IMR-90 (cell line): ENCODE data around the gene FLT1. TPM values are rescaled to one million over a fixed set of nuclear protein-coding genes. Genes with fewer than 3 reads are reported as not detected.

Experiments
- ATAC-seq: fragments of 200-7000 bp; cut with Tn5 transposase; 2 replicates; pipeline ENCODE4 v1.9.1; 2020; ENCODE audit warnings: low read depth, mild to moderate bottlenecking, moderate library complexity
- BruUV-seq: library from RNA; stranded (reverse); fragments of 400-500 nt; replicated peaks from 2 replicates; lab custom pipeline; 2021; lab: Mats Ljungman, UMichigan
- CTCF ChIA-PET: fragments of 300-600 bp; formaldehyde crosslinking; extraction: SDS; loops from one replicate; lab custom pipeline; 2021; ENCODE audit warnings: antibody characterized with exemption; lab: Yijun Ruan, JAX
- POLR2A ChIA-PET: fragments of 300-600 bp; sonication (Branson Sonifier 250); formaldehyde crosslinking; loops from one replicate; lab custom pipeline; 2022; ENCODE audit warnings: antibody characterized with exemption; ENCODE audit not compliant: unreplicated experiment; lab: Charles Lee
- DNase-seq: peaks from one replicate; pipeline ENCODE4 v3.0.0; 2013
- H2AFZ ChIP-seq: replicated peaks from 2 replicates; pipeline ENCODE3; 2013; ENCODE audit warnings: low read length, mild to moderate bottlenecking; ENCODE audit not compliant: poor library complexity
- H2AK5ac ChIP-seq: 2 replicates; pipeline ENCODE4 v1.6.1; 2013; ENCODE audit warnings: low read depth, low read length, inconsistent platforms
- H2AK9ac ChIP-seq: replicated peaks from 2 replicates; pipeline ENCODE3; 2013; ENCODE audit warnings: mild to moderate bottlenecking, low read depth, low read length, moderate library complexity; ENCODE audit not compliant: poor library complexity
- H2BK120ac ChIP-seq: 2 replicates; pipeline ENCODE4 v1.6.1; 2013; ENCODE audit warnings: low read depth, low read length, inconsistent platforms
- H2BK15ac ChIP-seq: 3 replicates; pipeline ENCODE4 v1.6.1; 2013; ENCODE audit warnings: low read depth, low read length, inconsistent platforms
- H2BK20ac ChIP-seq: 2 replicates; pipeline ENCODE4 v1.6.1; 2013; ENCODE audit warnings: low read depth, mild to moderate bottlenecking, inconsistent platforms, low read length, moderate library complexity
- H2BK5ac ChIP-seq: 2 replicates; pipeline ENCODE4 v1.6.1; 2013; ENCODE audit warnings: mild to moderate bottlenecking, low read depth, low read length, inconsistent platforms; ENCODE audit not compliant: poor library complexity, severe bottlenecking
- H3K14ac ChIP-seq: replicated peaks from 2 replicates; pipeline ENCODE4 v1.6.1; 2013; ENCODE audit warnings: low read depth, low read length, inconsistent platforms
- H3K18ac ChIP-seq: 2 replicates; pipeline ENCODE4 v1.6.1; 2013; ENCODE audit warnings: low read depth, low read length, control low read depth
- H3K23ac ChIP-seq: 2 replicates; pipeline ENCODE4 v1.6.1; 2013; ENCODE audit warnings: low read depth, low read length, inconsistent platforms
- H3K27ac ChIP-seq: 2 replicates; pipeline ENCODE4 v1.5.1; 2013; ENCODE audit warnings: mild to moderate bottlenecking, control low read depth, low read length; ENCODE audit not compliant: insufficient read depth
- H3K27me3 ChIP-seq: 2 replicates; pipeline ENCODE4 v1.6.1; 2013; ENCODE audit warnings: low read length; ENCODE audit not compliant: control insufficient read depth, insufficient read depth
- H3K36me3 ChIP-seq: 2 replicates; pipeline ENCODE4 v1.6.1; 2013; ENCODE audit warnings: low read length, mixed read lengths; ENCODE audit not compliant: control insufficient read depth, insufficient read depth
- H3K4ac ChIP-seq: 2 replicates; pipeline ENCODE4 v1.6.1; 2013; ENCODE audit warnings: low read depth, low read length, inconsistent platforms
- H3K4me1 ChIP-seq: 2 replicates; pipeline ENCODE4 v1.6.1; 2013; ENCODE audit warnings: low read length, mixed read lengths; ENCODE audit not compliant: control insufficient read depth, insufficient read depth
- H3K4me2 ChIP-seq: 2 replicates; pipeline ENCODE4 v1.6.1; 2013; ENCODE audit warnings: low read depth, mild to moderate bottlenecking, control low read depth, low read length, moderate library complexity
- H3K4me3 ChIP-seq: 2 replicates; pipeline ENCODE4 v1.5.1; 2013; ENCODE audit warnings: low read depth, mild to moderate bottlenecking, control low read depth, low read length, moderate library complexity; ENCODE audit not compliant: insufficient read depth
- H3K56ac ChIP-seq: 2 replicates; pipeline ENCODE4 v1.6.1; 2013; ENCODE audit warnings: low read length, inconsistent platforms; ENCODE audit not compliant: insufficient read depth; ENCODE audit errors: extremely low read depth
- H3K79me1 ChIP-seq, 2 experiments: 2 replicates each; pipeline ENCODE4 v1.6.1; 2013; ENCODE audit warnings: low read length in 2 of 2, inconsistent platforms in 1 of 2, low read depth in 1 of 2
- H3K9ac ChIP-seq: 2 replicates; pipeline ENCODE4 v1.6.1; 2013; ENCODE audit warnings: low read depth, low read length, control low read depth
- H3K9me1 ChIP-seq: 2 replicates; pipeline ENCODE4 v1.6.1; 2013; ENCODE audit warnings: low read length, inconsistent platforms; ENCODE audit not compliant: insufficient read depth
- H3K9me3 ChIP-seq: 2 replicates; pipeline ENCODE4 v1.6.1; 2013; ENCODE audit warnings: low read length; ENCODE audit not compliant: control insufficient read depth, insufficient read depth
- H4K20me1 ChIP-seq: 2 replicates; pipeline ENCODE4 v1.6.1; 2013; ENCODE audit warnings: low read length, inconsistent platforms; ENCODE audit not compliant: insufficient read depth
- H4K5ac ChIP-seq: 2 replicates; pipeline ENCODE4 v1.6.1; 2013; ENCODE audit warnings: mild to moderate bottlenecking, low read depth, low read length, control low read depth
- H4K8ac ChIP-seq, 2 experiments: 2 replicates each; pipeline ENCODE4 v1.6.1; 2013; ENCODE audit warnings: low read depth in 2 of 2, low read length in 2 of 2, control low read depth in 1 of 2, inconsistent platforms in 1 of 2
- H4K91ac ChIP-seq: 2 replicates; pipeline ENCODE4 v1.6.1; 2013; ENCODE audit warnings: low read depth, low read length, inconsistent platforms; ENCODE audit not compliant: insufficient read depth
- BHLHE40 ChIP-seq: fragments of 150-350 bp; IDR thresholded peaks from 2 replicates; pipeline ENCODE4 v1.6.1; 2016; ENCODE audit warnings: mild to moderate bottlenecking, low read depth, low read length
- CTCF ChIP-seq: conservative IDR thresholded peaks from 2 replicates; pipeline ENCODE4 v1.5.1; 2012; ENCODE audit warnings: mild to moderate bottlenecking, low read depth, low read length, improper control_type of control experiment
- FOS ChIP-seq: fragments of 150-350 bp; IDR thresholded peaks from 2 replicates; pipeline ENCODE4 v1.6.1; 2016; ENCODE audit warnings: low read depth, low read length
- MAZ ChIP-seq: IDR thresholded peaks from 2 replicates; pipeline ENCODE4 v1.6.1; 2012; ENCODE audit warnings: low read depth, mild to moderate bottlenecking, low read length, improper control_type of control experiment, moderate library complexity, borderline replicate concordance
- NFE2L2 ChIP-seq: fragments of 150-350 bp; IDR thresholded peaks from 2 replicates; pipeline ENCODE4 v1.6.1; 2016; ENCODE audit warnings: low read depth, mild to moderate bottlenecking, low read length
- POLR2A ChIP-seq: IDR thresholded peaks from 2 replicates; pipeline ENCODE4 v1.6.1; 2012; ENCODE audit warnings: mild to moderate bottlenecking, low read depth, low read length
- RCOR1 ChIP-seq: IDR thresholded peaks from 2 replicates; pipeline ENCODE4 v1.6.1; 2012; ENCODE audit warnings: mild to moderate bottlenecking, low read length, improper control_type of control experiment; ENCODE audit not compliant: insufficient replicate concordance
- RFX5 ChIP-seq: IDR thresholded peaks from 2 replicates; pipeline ENCODE4 v1.8.0; 2012; ENCODE audit warnings: low read depth, mild to moderate bottlenecking, low read length, moderate library complexity
- SMC3 ChIP-seq: fragments of 150-350 bp; IDR thresholded peaks from 2 replicates; pipeline ENCODE4 v1.6.1; 2016; ENCODE audit warnings: low read depth, mild to moderate bottlenecking, antibody characterized with exemption, low read length, moderate library complexity
- WGBS, 2 experiments: methylation state at CpG; one replicate each; pipeline versions ENCODE4 v1.1.5 to v1.1.7; 2013; ENCODE audit warnings: missing lambda C conversion rate in 2 of 2; ENCODE audit not compliant: insufficient read length in 1 of 2; ENCODE audit errors: extremely low coverage in 2 of 2; 5-methylcytosine and 5-hydroxymethylcytosine counted together
- dilution Hi-C: fragments of 300-500 bp; cut with HindIII; formaldehyde crosslinking; loops from one replicate; pipeline ENCODE4 v1.14.3; 2018; ENCODE audit warnings: low sequenced_read_pairs; ENCODE audit not compliant: unreplicated experiment
- in situ Hi-C: fragments of 300-500 bp; cut with MboI; formaldehyde crosslinking; loops from 3 replicates; pipeline ENCODE4 v1.14.3; 2019; ENCODE audit warnings: low sequenced_read_pairs, inconsistent platforms, mixed read lengths
- intact Hi-C: fragments of 100-400 bp; cut with micrococcal nuclease; formaldehyde crosslinking; loops from 2 replicates; pipeline ENCODE4 v1.10.0; 2022
- polyA plus RNA-seq, 3 experiments: library from polyadenylated mRNA; depleted of rRNA; stranded (reverse); fragments of >200 nt; gene quantifications; 2 replicates each; pipeline ENCODE4 v1.2.3, GENCODE V29; 2012; ENCODE audit warnings: low replicate concordance in 1 of 3
- total RNA-seq: library from RNA; depleted of rRNA; stranded (reverse); fragments of >200 nt; gene quantifications from 2 replicates; pipeline ENCODE4 v1.2.3, GENCODE V29; 2012

FLT1 gene
- total and polyA plus RNA-seq, 2 of the 4 experiments (the other 2 are of a cell fraction): 4.5 to 10.4 TPM

GRCh38 chr13:28471421-28471820, 23.5 kb downstream of the FLT1 start:
- CTCF ChIA-PET: no interaction called here
- no peak overlapping the region for H3K14ac ChIP-seq
- no peak overlapping the region for H2AK9ac ChIP-seq
- no peak overlapping the region for H3K9ac ChIP-seq
- H3K4me2 ChIP-seq: no peak overlapping the region
- BruUV-seq: no TSS peak
- H3K27ac ChIP-seq: no peak overlapping the region
- no peaks in the 10 kb centered on the region for H3K9me3 ChIP-seq
- no peak overlapping the region for H3K18ac ChIP-seq
- no peak for ATAC-seq
- H3K4ac ChIP-seq: no peak overlapping the region
- no peak overlapping the region for H3K23ac ChIP-seq
- H3K4me3 ChIP-seq: no peak overlapping the region
- no peak overlapping the region for H2BK5ac ChIP-seq
- no CpG with 5 or more reads among the region's 2 CpGs for WGBS, 2 experiments
- peaks cover 4% of the 10 kb centered on the region; the same call in 1 of the 2 replicates for H3K9me1 ChIP-seq
- no peak overlapping the region for H2BK15ac ChIP-seq
- in situ Hi-C loops: no loop called here
- no peak overlapping the region for H4K8ac ChIP-seq
- no peak overlapping the region for H4K5ac ChIP-seq
- no peaks in the 10 kb centered on the region for H3K36me3 ChIP-seq
- H3K79me1 ChIP-seq: peaks cover 18 to 41% of the 10 kb centered on the region in 2 experiments
- peaks cover 3% of the 10 kb centered on the region for H3K4me1 ChIP-seq
- TF ChIP-seq NFE2L2 (no peak), MAZ (no peak), POLR2A (no peak), SMC3 (no peak), BHLHE40 (no peak), RFX5 (no peak), FOS (no peak), RCOR1 (no peak), CTCF (no peak)
- no peak overlapping the region for H2AK5ac ChIP-seq
- H2AFZ ChIP-seq: no peak overlapping the region
- POLR2A ChIA-PET: no interaction called here
- H3K27me3 ChIP-seq: no peaks in the 10 kb centered on the region
- H3K56ac ChIP-seq: no peak overlapping the region
- no peak overlapping the region for H2BK120ac ChIP-seq
- DNase-seq: no peak
- no peak overlapping the region for H2BK20ac ChIP-seq
- intact Hi-C loops: no loop called here
- H4K20me1 ChIP-seq: peaks cover 3% of the 10 kb centered on the region; the same call in 1 of the 2 replicates
- dilution Hi-C loops: no loop called here
- H4K91ac ChIP-seq: no peak overlapping the region
